Measurements from ENCODE around the gene CLEC18A. TPM values are rescaled to one million over a fixed set of nuclear protein-coding genes. Genes with fewer than 3 reads are reported as not detected.
"Not testable (repeated sequence)": the region's sequence is repeated elsewhere in the genome, so short reads cannot be mapped to it uniquely, and the experiment has no call there.

The CLEC18A gene
- total and polyA plus RNA-seq, 4 donors, result 1.1 to 2.7 (median 1.6) TPM

DNA sequence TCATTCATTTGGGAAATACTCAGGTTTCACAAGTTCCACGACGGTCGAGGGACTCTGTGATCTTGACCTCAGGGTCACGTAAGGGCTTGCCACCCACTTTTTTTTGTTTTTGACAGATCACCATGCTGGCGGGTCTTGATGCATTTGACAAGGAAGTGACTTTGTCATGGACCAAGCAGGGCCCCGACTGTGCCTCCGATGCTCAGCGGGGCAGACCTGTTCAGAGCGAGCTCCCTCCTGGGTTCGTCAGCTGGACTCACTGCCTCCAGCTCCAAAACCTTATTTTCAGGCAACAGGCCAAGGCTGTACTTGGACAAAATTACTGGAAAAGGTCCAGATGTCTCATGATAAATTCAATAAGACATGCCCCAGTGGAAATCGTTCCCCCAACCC, 9.0 kb upstream of the CLEC18A start:
- H3K36me3 ChIP-seq (ENCODE audit: control insufficient read depth, insufficient read depth, low read length), result peaks cover 49% of the 10 kb centered on the region
- DNase-seq (ENCODE audit: low read depth in 4 of 6, low spot score in 6 of 6), result peak in 1 of 6 donors; percentile 8
- 65% methylated on average over 10 of the region's 11 CpGs for whole genome bisulfite sequencing (ENCODE audit: insufficient coverage)

GRCh38 chr16:69942627-69943170, 8.4 kb upstream of the CLEC18A start:
- Histone ChIP-seq H3K27ac (ENCODE audit: low read depth, low read length) (no peak overlapping the region), H3K36me3 (ENCODE audit: control insufficient read depth, insufficient read depth, low read length) (peaks cover 43% of the 10 kb centered on the region), H3K4me3 (ENCODE audit: low read depth, low read length) (no peak overlapping the region), H3K4me1 (ENCODE audit: control insufficient read depth, insufficient read depth, low read length) (no peaks in the 10 kb centered on the region), H3K9me3 (ENCODE audit: control insufficient read depth, insufficient read depth, low read length) (no peaks in the 10 kb centered on the region), H3K27me3 (ENCODE audit: control insufficient read depth, insufficient read depth, low read length) (no peaks in the 10 kb centered on the region)
- 50% methylated on average over 2 of the region's 8 CpGs for WGBS (ENCODE audit: insufficient coverage)
- no peak for DNase-seq (ENCODE audit: low read depth in 4 of 6, low spot score in 6 of 6)

More for the DNA sequence above, 9.0 kb upstream of the CLEC18A start:
- no peak overlapping the region for H3K27ac ChIP-seq (ENCODE audit: low read depth, low read length)
- H3K27me3 ChIP-seq (ENCODE audit: control insufficient read depth, insufficient read depth, low read length), result no peaks in the 10 kb centered on the region
- no peaks in the 10 kb centered on the region for H3K9me3 ChIP-seq (ENCODE audit: control insufficient read depth, insufficient read depth, low read length)
- H3K4me3 ChIP-seq (ENCODE audit: low read depth, low read length), result no peak overlapping the region
- H3K4me1 ChIP-seq (ENCODE audit: control insufficient read depth, insufficient read depth, low read length), result peaks cover 6% of the 10 kb centered on the region

DNA sequence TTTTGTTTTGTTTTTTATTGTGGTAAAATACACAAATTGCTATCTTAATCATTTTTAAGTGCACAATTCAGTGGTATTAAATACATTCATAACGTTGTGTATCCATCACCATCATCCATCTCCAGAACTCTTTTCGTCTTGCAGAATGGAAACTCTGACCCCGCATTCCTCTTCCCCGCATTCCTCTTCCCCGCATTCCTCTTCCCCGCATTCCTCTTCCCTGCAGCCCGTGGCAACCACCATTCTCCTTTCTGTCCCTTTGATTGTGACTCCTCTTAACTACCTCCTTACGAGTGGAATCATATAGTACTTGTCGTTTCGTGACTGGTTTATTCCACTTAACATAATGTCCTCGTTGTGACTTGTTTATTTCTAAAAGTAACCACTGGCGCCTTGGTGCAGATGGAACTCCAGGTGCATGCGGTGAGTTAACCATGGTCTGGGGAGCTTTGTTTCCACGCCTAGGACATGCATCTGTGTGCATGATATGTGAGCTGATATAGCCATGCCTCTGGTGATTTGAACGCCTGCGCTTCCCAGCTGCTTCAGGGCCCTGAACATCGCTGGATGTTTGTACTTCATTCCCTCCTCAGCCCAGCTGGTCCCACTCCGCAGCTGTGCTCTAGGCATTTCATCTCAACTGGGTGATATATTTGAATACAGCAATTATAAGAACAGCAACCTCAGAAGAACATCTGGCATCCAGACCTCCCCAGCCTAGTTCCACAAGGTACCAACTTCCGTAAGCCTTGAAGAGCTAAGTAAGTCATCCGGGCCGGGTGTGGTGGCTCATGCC, 7.7 kb upstream of the CLEC18A start:
- 53% methylated on average over 6 of the region's 21 CpGs for WGBS (ENCODE audit: insufficient coverage)
- peak in 1 of 6 donors; percentile 43 for DNase-seq (ENCODE audit: low read depth in 4 of 6, low spot score in 6 of 6)
- not testable (repeated sequence) for H3K27ac ChIP-seq (ENCODE audit: low read depth, low read length); H3K4me1 ChIP-seq (ENCODE audit: control insufficient read depth, insufficient read depth, low read length); H3K4me3 ChIP-seq (ENCODE audit: low read depth, low read length); H3K27me3 ChIP-seq (ENCODE audit: control insufficient read depth, insufficient read depth, low read length); H3K9me3 ChIP-seq (ENCODE audit: control insufficient read depth, insufficient read depth, low read length)
- H3K36me3 ChIP-seq (ENCODE audit: control insufficient read depth, insufficient read depth, low read length), result peaks cover 37% of the 10 kb centered on the region

DNA sequence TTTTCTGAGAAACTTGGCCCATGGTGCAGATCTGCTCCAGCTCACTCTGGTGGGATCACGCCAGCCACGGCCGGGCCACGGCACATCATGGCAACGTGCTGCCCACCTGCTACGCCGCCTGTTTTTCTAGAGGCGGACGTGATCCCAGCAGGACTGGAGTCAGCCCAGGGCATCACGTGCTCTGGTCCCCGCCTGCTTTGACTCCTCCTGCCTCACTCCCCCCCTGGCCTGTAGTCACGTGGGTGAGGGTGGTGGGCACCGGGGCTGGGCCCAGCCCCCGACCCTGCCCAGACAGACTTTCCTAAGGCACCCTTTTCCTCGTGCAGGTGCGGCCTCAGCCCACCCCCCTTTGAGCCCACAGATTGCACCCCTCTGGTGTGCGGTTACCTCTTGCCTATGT, 723 bp upstream of the CLEC18A start:
- no CpG with 5 or more reads among the region's 17 CpGs for WGBS (ENCODE audit: insufficient coverage)

DNA sequence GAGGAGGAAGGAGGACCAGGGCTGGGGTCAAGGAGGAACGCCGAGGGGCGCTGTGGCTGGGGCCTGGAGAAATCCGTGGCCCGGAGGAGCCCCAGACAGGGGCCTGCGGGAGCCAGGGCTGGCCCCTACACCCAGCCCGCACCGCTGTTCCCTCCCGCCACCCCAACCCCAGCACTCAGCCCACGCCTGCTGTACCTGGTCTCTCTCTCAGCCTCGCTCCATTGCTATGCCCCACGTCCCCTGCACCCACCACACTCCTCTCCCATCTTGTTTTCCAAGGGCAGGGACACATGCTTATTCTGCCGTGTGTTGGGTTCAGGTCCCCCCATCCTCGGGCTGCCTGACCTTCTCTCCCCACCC, 518 bp downstream of the CLEC18A start:
- not testable (repeated sequence) for H3K9me3 ChIP-seq (ENCODE audit: control insufficient read depth, insufficient read depth, low read length); H3K27ac ChIP-seq (ENCODE audit: low read depth, low read length); H3K4me3 ChIP-seq (ENCODE audit: low read depth, low read length); DNase-seq (ENCODE audit: low read depth in 4 of 6, low spot score in 6 of 6); H3K4me1 ChIP-seq (ENCODE audit: control insufficient read depth, insufficient read depth, low read length); H3K36me3 ChIP-seq (ENCODE audit: control insufficient read depth, insufficient read depth, low read length); H3K27me3 ChIP-seq (ENCODE audit: control insufficient read depth, insufficient read depth, low read length)
- WGBS (ENCODE audit: insufficient coverage), result no CpG with 5 or more reads among the region's 14 CpGs

More for the DNA sequence above, 723 bp upstream of the CLEC18A start:
- not testable (repeated sequence) for H3K9me3 ChIP-seq (ENCODE audit: control insufficient read depth, insufficient read depth, low read length); H3K4me3 ChIP-seq (ENCODE audit: low read depth, low read length); H3K4me1 ChIP-seq (ENCODE audit: control insufficient read depth, insufficient read depth, low read length); H3K27ac ChIP-seq (ENCODE audit: low read depth, low read length); H3K36me3 ChIP-seq (ENCODE audit: control insufficient read depth, insufficient read depth, low read length); DNase-seq (ENCODE audit: low read depth in 4 of 6, low spot score in 6 of 6); H3K27me3 ChIP-seq (ENCODE audit: control insufficient read depth, insufficient read depth, low read length)

DNA sequence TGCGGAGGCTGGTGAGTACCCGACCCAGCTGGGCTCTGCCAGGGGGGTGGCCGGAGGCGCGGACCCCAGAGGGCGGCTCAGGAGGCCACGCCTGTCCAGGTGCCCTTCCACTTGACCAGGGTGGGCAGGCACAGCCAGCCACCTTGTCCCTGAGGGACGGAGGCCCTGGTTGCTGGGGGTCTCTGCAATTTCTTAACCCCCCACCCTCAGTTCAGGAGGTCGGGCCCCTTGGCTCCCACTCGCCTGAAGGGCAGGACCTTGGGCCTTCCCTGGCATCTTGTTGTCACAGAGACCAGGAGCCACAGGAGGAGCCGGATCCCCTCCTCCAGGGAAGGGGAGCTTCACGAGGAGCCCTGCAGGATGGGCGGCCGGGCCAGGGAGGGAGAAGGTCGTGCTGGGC, 982 bp downstream of the CLEC18A start:
- not testable (repeated sequence) for DNase-seq (ENCODE audit: low read depth in 4 of 6, low spot score in 6 of 6); H3K27me3 ChIP-seq (ENCODE audit: control insufficient read depth, insufficient read depth, low read length); H3K9me3 ChIP-seq (ENCODE audit: control insufficient read depth, insufficient read depth, low read length); H3K36me3 ChIP-seq (ENCODE audit: control insufficient read depth, insufficient read depth, low read length); H3K4me1 ChIP-seq (ENCODE audit: control insufficient read depth, insufficient read depth, low read length); H3K4me3 ChIP-seq (ENCODE audit: low read depth, low read length); H3K27ac ChIP-seq (ENCODE audit: low read depth, low read length)
- 86% methylated on average over 1 of the region's 15 CpGs for whole genome bisulfite sequencing (ENCODE audit: insufficient coverage)

DNA sequence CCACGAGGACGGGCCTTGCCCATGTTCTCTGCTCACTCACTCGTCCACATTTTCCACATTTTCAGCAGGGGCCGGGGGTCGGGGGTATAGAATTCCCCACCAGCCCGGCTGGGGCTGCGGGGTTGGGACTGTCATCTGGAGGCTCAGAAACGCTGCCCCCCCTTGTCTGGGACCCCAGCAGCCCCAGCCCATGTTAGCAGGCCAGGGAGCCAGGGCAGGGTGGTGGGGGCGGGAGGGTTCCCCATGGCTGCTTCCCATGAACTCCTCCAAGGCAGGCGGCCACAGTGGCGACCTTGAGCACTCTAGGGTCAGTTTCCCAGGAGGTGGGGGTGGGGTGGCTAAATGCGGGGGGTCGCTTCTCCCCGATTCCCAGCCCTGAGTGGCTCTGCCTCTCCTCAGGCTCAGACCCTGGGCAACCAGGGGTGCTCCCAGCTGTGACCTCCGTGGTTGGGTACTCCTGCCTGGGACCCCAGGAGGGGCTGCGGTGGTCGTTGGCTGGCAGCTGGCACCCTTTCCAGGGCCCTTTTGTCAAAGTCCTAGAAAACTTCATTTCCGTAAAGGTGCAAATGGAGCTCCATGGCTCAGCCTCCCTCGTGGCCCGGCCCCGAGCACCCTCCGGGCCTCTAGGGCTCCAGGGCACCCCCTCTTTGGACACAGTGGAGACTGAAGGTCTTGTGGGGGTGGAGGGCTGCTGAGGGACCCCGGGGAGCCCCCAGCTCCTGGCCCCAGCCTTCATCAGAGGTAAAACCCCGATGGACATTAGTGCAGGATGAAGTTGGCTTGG, 1.6 kb downstream of the CLEC18A start:
- not testable (repeated sequence) for H3K36me3 ChIP-seq (ENCODE audit: control insufficient read depth, insufficient read depth, low read length); H3K4me3 ChIP-seq (ENCODE audit: low read depth, low read length); H3K4me1 ChIP-seq (ENCODE audit: control insufficient read depth, insufficient read depth, low read length); H3K27ac ChIP-seq (ENCODE audit: low read depth, low read length); DNase-seq (ENCODE audit: low read depth in 4 of 6, low spot score in 6 of 6); H3K9me3 ChIP-seq (ENCODE audit: control insufficient read depth, insufficient read depth, low read length); H3K27me3 ChIP-seq (ENCODE audit: control insufficient read depth, insufficient read depth, low read length)
- 75% methylated on average over 2 of the region's 24 CpGs for WGBS (ENCODE audit: insufficient coverage)

GRCh38 chr16:69954241-69954640, 3.1 kb downstream of the CLEC18A start:
- not testable (repeated sequence) for DNase-seq (ENCODE audit: low read depth in 4 of 6, low spot score in 6 of 6); H3K9me3 ChIP-seq (ENCODE audit: control insufficient read depth, insufficient read depth, low read length)
- WGBS (ENCODE audit: insufficient coverage), result 83% methylated on average over 1 of the region's 13 CpGs

DNA sequence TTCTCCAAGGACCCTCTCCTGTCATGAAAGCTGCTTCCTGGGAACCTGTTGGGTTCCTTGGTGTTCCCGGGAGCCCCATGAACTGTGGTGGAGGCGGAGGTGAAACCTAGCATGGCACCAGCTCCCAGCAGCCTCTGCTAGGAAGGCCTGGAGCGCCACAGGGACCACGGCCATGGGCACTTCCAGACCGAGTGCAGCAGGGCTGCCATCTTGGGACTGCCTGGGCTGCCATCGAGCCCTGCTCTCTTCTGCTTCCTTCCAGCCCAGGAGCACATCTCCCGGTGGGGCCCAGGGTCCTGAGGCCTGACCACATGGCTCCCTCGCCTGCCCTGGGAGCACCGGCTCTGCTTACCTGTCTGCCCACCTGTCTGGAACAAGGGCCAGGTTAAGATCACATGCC, 12.2 kb downstream of the CLEC18A start:
- H3K36me3 ChIP-seq (ENCODE audit: control insufficient read depth, insufficient read depth, low read length); H3K27me3 ChIP-seq (ENCODE audit: control insufficient read depth, insufficient read depth, low read length); H3K4me1 ChIP-seq (ENCODE audit: control insufficient read depth, insufficient read depth, low read length); DNase-seq (ENCODE audit: low read depth in 4 of 6, low spot score in 6 of 6); H3K9me3 ChIP-seq (ENCODE audit: control insufficient read depth, insufficient read depth, low read length); H3K27ac ChIP-seq (ENCODE audit: low read depth, low read length); H3K4me3 ChIP-seq (ENCODE audit: low read depth, low read length): not testable (repeated sequence)
- WGBS (ENCODE audit: insufficient coverage), result no CpG with 5 or more reads among the region's 9 CpGs

More at GRCh38 chr16:69954241-69954640, 3.1 kb downstream of the CLEC18A start:
- H3K4me1 ChIP-seq (ENCODE audit: control insufficient read depth, insufficient read depth, low read length); H3K36me3 ChIP-seq (ENCODE audit: control insufficient read depth, insufficient read depth, low read length); H3K27ac ChIP-seq (ENCODE audit: low read depth, low read length); H3K27me3 ChIP-seq (ENCODE audit: control insufficient read depth, insufficient read depth, low read length); H3K4me3 ChIP-seq (ENCODE audit: low read depth, low read length): not testable (repeated sequence)

Data from spinal cord (tissue), 10 donors.